HG03139 (cell line): ENCODE data around the gene DNAJB14.

ENCODE experiments used
- ATAC-seq: cut with Tn5 transposase; IDR thresholded peaks from one replicate; pipeline ENCODE4 v1.9.1; 2021; ENCODE audit not compliant: unreplicated experiment

Gene DNAJB14

GRCh38 chr4:99872570-99872969 lies 73.8 kb downstream of the DNAJB14 start:
- no peak for ATAC-seq

DNA sequence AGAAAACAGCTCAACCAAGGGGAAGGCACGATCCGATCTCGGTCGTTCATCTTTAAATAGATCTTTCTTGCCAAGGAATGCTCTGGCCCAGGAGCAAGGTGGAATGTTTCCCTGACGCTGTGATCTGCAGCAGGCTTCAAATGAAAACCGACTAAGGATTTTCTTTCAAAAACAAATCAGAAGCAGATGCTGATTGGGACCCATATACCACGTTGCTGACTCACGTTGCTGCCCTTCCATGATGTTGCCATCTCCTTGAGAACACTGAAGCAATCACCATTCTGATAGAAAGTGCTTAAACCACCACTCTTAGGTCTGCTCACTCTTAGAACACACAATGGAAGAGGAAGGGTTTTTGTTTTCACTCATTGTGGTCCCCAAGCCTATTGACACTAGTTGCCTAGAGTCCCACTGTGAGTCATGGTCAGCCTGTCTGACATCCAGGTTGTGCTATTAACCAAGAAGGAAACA lies 78.3 kb downstream of the DNAJB14 start:
- ATAC-seq, result no peak

GRCh38 chr4:99863804-99864203 lies 82.6 kb downstream of the DNAJB14 start:
- no peak for ATAC-seq

GRCh38 chr4:99861120-99861905 lies 85.1 kb downstream of the DNAJB14 start:
- no peak for ATAC-seq

DNA sequence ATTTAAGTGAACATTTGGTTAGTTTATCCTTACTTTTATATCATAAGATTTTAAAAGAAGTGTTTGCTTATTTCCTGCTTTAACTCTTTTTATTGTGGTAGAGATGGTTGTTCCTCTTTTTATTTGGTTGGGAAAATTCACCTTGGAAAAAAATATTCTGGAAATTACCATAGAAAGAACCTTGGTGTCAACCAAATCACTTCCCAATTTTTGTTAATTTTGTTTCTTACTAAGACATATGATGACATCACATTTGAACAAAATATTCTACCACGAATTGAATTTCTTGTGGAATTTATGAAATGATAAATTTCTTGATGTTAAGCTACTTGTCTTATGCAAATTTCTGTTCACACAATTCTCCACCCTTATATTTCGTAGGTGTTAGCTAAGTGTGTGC lies 85.9 kb downstream of the DNAJB14 start:
- no peak for ATAC-seq

GRCh38 chr4:99859618-99860017 lies 86.8 kb downstream of the DNAJB14 start:
- peak; percentile 39 for ATAC-seq

- ATAC-seq, result no peak
Observed at GRCh38 chr4:99857307-99857706, 89.1 kb downstream of the DNAJB14 start.

DNA sequence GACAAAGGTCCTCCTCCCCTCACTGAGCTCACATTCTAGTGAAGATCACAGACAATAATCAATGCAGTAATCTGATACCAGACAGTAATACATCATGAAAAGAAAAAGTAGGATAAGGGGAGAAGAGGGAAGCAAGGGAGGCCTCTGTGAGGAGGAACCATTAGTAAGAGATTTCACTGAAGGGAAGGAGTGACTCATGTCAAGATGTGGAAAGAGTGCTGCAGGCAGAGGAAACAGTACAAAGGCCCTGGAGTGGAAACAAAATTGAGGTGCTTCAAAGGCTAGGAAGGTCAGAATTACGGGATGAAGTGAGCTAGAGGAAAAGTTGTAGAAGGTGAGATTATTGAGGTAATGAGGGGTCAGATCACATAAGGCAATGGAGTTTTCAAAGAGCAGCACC lies 90.3 kb downstream of the DNAJB14 start:
- no peak for ATAC-seq

DNA sequence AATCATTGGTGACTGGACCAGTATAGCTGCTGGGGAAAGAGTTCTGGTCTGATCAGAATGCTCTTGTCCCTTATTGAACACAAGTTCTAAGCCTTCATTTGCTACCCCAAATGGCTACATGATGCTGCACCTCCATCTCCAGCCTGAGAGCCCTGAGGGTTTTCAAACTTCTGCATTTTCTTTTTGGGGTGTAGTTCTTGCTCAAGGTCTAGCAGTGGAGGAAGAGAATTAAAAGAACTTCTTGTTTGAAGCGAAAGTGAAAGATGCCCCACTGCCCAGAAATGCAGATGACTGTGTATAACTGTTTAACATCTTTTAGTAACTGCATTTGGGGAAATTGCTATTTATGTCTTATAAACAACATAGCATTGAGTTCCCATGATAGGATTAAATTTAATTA lies 90.7 kb downstream of the DNAJB14 start:
- ATAC-seq, result peak; percentile 45

DNA sequence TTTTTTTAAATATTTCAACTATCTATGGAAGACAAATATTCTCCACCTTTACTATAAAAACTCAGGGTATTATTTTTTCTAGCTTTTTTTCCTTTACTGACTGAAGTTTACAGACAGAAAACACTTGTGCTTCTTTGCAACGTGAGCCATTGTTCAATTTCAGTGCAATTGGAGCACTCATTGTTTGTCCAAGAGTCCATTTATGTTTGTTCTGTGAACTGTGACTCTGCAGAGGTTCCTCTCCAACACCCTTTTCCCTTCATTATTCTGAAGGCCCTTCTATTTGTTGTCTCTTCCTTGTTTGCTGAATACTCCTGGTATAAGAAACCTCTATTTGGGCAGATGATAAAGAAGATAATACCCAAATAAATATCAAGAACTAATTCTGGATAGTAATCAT lies 92.4 kb downstream of the DNAJB14 start:
- no peak for ATAC-seq

DNA sequence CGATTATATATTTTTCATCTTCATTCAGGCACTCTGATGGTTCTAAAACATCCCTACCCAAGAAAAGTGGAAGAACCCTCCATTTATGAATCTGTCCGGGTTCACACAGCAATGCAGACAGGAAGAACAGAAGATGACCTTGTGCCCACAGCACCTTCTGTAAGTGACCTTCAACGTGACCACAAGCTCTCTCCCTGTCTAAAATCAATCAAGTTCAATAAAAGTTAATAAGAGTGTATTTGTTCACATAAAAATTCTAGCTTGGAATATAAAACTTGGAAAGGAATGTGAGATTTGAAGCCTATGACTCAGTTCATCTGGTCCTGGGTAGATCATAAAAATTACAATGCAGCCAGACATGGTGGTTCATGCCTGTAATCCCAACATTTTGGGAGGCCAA lies 93.2 kb downstream of the DNAJB14 start:
- ATAC-seq, result no peak

DNA sequence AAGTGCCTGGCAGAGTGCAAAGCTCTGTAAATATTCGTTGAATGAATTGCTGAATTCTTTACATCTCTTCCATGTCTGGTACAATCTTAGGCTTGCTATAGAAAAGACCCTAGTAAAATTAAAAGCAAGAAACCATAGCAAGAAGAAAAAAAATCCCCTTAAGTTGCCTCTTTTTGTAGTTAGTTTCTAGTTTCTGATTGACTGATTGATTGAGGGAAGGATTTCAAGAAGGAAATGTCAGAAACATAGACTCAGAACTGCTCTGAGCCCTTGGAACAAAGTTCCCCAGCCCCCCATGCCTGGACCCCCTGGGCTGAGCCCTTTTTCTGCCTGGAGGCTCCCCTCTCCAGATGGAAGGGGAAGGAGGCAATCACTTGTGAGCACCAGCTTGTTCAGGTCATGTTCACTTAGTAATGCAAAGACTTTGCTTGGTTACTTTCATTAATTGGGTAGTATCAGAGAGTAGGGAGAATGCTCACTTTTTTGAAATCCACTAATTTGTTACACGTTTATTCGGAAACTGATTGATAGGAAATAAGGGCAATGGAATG lies 94.1 kb downstream of the DNAJB14 start:
- no peak for ATAC-seq

DNA sequence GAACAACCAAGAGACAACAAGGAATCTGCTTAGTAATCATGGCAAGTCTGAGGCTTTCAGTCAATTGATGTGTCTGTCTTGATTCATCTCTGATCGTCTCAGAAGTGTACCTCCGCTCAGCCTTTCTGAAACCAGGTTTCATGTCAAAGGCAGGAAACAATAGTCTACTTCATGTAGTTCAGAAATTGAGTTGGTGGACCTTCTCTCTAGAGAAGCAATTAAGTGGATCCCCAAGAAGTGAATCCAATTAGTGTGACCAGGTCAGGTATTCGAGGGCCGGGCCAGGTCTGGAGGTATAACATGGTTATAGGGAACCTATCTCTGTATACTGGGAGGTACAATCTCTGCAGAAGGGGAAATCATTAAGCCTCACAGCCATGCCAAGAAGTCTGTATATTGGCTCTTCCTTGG lies 97.8 kb downstream of the DNAJB14 start:
- peak; percentile 32 for ATAC-seq

- ATAC-seq, result peak; percentile 68
Observed at GRCh38 chr4:99847362-99847976, 98.9 kb downstream of the DNAJB14 start.

GRCh38 chr4:99846891-99847290 lies 99.5 kb downstream of the DNAJB14 start:
- no peak for ATAC-seq
